22Rv1 (cell line): ENCODE data around the gene HNRNPH2.

Source experiments
- ZFX ChIP-seq: fragments of 450-650 bp; IDR thresholded peaks from 2 replicates; pipeline ENCODE4 v1.6.1; 2017; ENCODE audit warnings: antibody characterized with exemption, borderline replicate concordance
- TF ChIP-seq, protein P1 (sequence below): fragments of 450-650 bp; IDR thresholded peaks from 2 replicates; pipeline ENCODE4 v1.5.1; 2017; ENCODE audit warnings: mild to moderate bottlenecking

DNA sequence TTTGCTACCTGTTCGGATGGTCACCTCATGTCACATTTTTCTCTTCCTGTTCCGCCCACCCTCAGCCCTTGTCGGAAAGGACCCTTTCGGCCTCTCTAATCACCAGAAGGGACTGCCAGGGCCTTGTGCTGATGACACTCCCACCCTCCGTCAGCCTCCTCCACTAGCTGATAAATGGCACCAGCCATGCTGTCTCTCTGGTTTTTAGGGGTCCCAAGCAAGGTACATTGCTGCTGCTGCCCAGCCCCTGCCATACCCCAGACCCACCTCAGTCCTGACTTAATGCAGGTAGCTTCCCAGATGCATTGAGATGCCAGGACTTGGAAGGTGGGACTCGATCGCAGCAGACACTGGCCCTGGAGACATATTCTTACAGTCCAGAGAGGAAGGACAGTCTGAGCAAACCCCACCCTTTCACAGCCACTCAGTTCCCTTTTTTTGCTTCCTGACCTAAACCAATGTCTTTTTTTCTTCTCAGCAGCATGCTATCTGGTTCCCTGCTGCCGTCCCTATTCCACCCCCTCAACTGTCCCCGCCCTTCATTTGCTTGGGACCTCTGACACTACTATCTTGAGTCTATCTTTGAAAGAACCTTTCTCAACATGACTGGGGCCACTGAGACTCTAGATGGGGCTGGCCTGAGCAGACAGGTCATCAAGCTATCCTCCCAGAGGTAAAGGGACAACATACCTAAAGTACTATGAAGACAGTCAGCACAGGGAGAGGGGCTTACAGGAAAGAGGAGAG, 22.1 kb upstream of the HNRNPH2 start, which contains the start of gene BTK:
- TF ChIP-seq, protein P1, sequence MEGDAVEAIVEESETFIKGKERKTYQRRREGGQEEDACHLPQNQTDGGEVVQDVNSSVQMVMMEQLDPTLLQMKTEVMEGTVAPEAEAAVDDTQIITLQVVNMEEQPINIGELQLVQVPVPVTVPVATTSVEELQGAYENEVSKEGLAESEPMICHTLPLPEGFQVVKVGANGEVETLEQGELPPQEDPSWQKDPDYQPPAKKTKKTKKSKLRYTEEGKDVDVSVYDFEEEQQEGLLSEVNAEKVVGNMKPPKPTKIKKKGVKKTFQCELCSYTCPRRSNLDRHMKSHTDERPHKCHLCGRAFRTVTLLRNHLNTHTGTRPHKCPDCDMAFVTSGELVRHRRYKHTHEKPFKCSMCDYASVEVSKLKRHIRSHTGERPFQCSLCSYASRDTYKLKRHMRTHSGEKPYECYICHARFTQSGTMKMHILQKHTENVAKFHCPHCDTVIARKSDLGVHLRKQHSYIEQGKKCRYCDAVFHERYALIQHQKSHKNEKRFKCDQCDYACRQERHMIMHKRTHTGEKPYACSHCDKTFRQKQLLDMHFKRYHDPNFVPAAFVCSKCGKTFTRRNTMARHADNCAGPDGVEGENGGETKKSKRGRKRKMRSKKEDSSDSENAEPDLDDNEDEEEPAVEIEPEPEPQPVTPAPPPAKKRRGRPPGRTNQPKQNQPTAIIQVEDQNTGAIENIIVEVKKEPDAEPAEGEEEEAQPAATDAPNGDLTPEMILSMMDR, result no peak
- TF ChIP-seq ZFX, result no peak
